PC-9 (cell line): ENCODE measurements around the gene CACNA2D1.

Experiments
- CTCF ChIP-seq: fragments of 200-600 bp; sonication (generic); conservative IDR thresholded peaks from 2 replicates; pipeline ENCODE4 v1.6.1; 2017; ENCODE audit warnings: mixed run types, antibody characterized with exemption, mild to moderate bottlenecking, moderate library complexity
- EZH2 ChIP-seq: fragments of 200-600 bp; sonication (generic); IDR thresholded peaks from 2 replicates; pipeline ENCODE4 v1.8.0; 2017; ENCODE audit warnings: antibody characterized with exemption, low read depth

- TF ChIP-seq CTCF (no peak), EZH2 (no peak)
Observed at GRCh38 chr7:82469207-82469606, 25.6 kb upstream of the CACNA2D1 start.
